SK-N-SH (cell line): ENCODE results near the gene TRA2B. TPM values are rescaled to one million over a fixed set of nuclear protein-coding genes. Genes with fewer than 3 reads are reported as not detected.

ENCODE experiments used
- CTCF ChIA-PET: fragments of 300-600, 350-600 bp; formaldehyde crosslinking; extraction: SDS; loops from one replicate; lab custom pipeline; 2021; lab: Yijun Ruan, JAX
- POLR2A ChIA-PET: fragments of 350-600 bp; sonication (Branson Sonifier 250); formaldehyde crosslinking; extraction: SDS; loops from one replicate; lab custom pipeline; 2020; ENCODE audit warnings: antibody characterized with exemption, inconsistent platforms; lab: Yijun Ruan, JAX
- DNase-seq: peaks from one replicate; pipeline ENCODE4 v3.0.0; 2012
- H2AFZ ChIP-seq: fragments of 200-600 bp; sonication (generic); 2 replicates; pipeline ENCODE4 v1.8.1; 2016; ENCODE audit warnings: antibody characterized with exemption, mild to moderate bottlenecking, low read depth
- H3F3A ChIP-seq: fragments of 200-600 bp; sonication (generic); replicated peaks from 2 replicates; pipeline ENCODE3; 2016; ENCODE audit warnings: antibody characterized with exemption, mild to moderate bottlenecking; ENCODE audit not compliant: insufficient read depth
- H3K27ac ChIP-seq, 2 experiments: fragments of 200-500 bp in 1 of 2; fragments of 200-600 bp in 1 of 2; sonication (Bioruptor generic) in 1 of 2; sonication (generic), shearing (Covaris generic) in 1 of 2; 2 replicates each; pipeline versions ENCODE4 v1.5.1 to v1.6.1; 2014 to 2016; ENCODE audit warnings: low read depth in 2 of 2, inconsistent platforms in 1 of 2, low read length in 1 of 2, mild to moderate bottlenecking in 1 of 2, mixed read lengths in 1 of 2
- H3K27me3 ChIP-seq: fragments of 200-600 bp; sonication (generic), shearing (Covaris generic); 2 replicates; pipeline ENCODE4 v1.6.1; 2016; ENCODE audit warnings: mixed run types; ENCODE audit not compliant: insufficient read depth
- H3K36me3 ChIP-seq, 2 experiments: fragments of 200-500 bp in 1 of 2; fragments of 200-600 bp in 1 of 2; sonication (Bioruptor generic) in 1 of 2; sonication (generic) in 1 of 2; replicated peaks in 1 of 2; 2 replicates each; pipeline versions ENCODE3 to v1.5.1; 2014 to 2016; ENCODE audit warnings: low read length in 1 of 2, mild to moderate bottlenecking in 1 of 2; ENCODE audit not compliant: insufficient read depth in 2 of 2, control insufficient read depth in 1 of 2
- H3K4me1 ChIP-seq, 2 experiments: fragments of 200-500 bp in 1 of 2; fragments of 200-600 bp in 1 of 2; sonication (Bioruptor generic) in 1 of 2; sonication (generic), shearing (Covaris generic) in 1 of 2; 2 replicates each; pipeline versions ENCODE4 v1.5.1 to v1.6.1; 2014 to 2016; ENCODE audit warnings: low read depth in 1 of 2, low read length in 1 of 2, mixed run types in 1 of 2; ENCODE audit not compliant: insufficient read depth in 2 of 2, control insufficient read depth in 1 of 2
- H3K4me2 ChIP-seq: fragments of 200-600 bp; sonication (generic), shearing (Covaris generic); 2 replicates; pipeline ENCODE4 v1.6.1; 2017; ENCODE audit warnings: mixed run types
- H3K4me3 ChIP-seq, 2 experiments: fragments of 200-500 bp in 1 of 2; fragments of 200-600 bp in 1 of 2; sonication (Bioruptor generic) in 1 of 2; sonication (generic), shearing (Covaris generic) in 1 of 2; 2 replicates each; pipeline versions ENCODE4 v1.5.1 to v1.8.1; 2014 to 2016; ENCODE audit warnings: low read depth in 2 of 2, inconsistent platforms in 1 of 2, low read length in 1 of 2, mild to moderate bottlenecking in 1 of 2, mixed read lengths in 1 of 2, moderate library complexity in 1 of 2
- H3K79me2 ChIP-seq: fragments of 200-600 bp; sonication (generic); 2 replicates; pipeline ENCODE4 v1.8.1; 2017; ENCODE audit warnings: mild to moderate bottlenecking; ENCODE audit not compliant: insufficient read depth
- H3K9ac ChIP-seq: fragments of 200-600 bp; sonication (generic); 2 replicates; pipeline ENCODE4 v1.6.1; 2017; ENCODE audit warnings: mixed run types
- H3K9me2 ChIP-seq: fragments of 200-600 bp; sonication (generic); 2 replicates; pipeline ENCODE4 v1.6.1; 2017; ENCODE audit warnings: mixed run types
- H3K9me3 ChIP-seq: fragments of 200-600 bp; sonication (generic); 2 replicates; pipeline ENCODE4 v1.6.1; 2017; ENCODE audit warnings: mixed run types, mild to moderate bottlenecking, moderate library complexity
- H4K20me1 ChIP-seq: fragments of 200-600 bp; sonication (generic); 2 replicates; pipeline ENCODE4 v1.6.1; 2017; ENCODE audit warnings: mild to moderate bottlenecking, mixed run types; ENCODE audit not compliant: insufficient read depth
- CTCF ChIP-seq: fragments of 200-600 bp; sonication (generic); IDR thresholded peaks from 2 replicates; pipeline ENCODE4 v1.6.1; 2017; ENCODE audit warnings: antibody characterized with exemption, mild to moderate bottlenecking, moderate library complexity
- ELF1 ChIP-seq: IDR thresholded peaks from 2 replicates; pipeline ENCODE4 v1.4.0; 2012
- EP300 ChIP-seq, 2 experiments: IDR thresholded peaks; 2 replicates each; pipeline versions ENCODE4 v1.4.0 to v1.6.1; 2012; ENCODE audit warnings: borderline replicate concordance in 1 of 2, low read depth in 1 of 2, low read length in 1 of 2
- FOXJ3 ChIP-seq: sonication (generic); formaldehyde crosslinking; IDR thresholded peaks from 2 replicates; pipeline ENCODE4 v1.5.1; 2020; ENCODE audit warnings: mild to moderate bottlenecking, missing genetic modification reagents
- GABPA ChIP-seq: IDR thresholded peaks from 2 replicates; pipeline ENCODE4 v1.4.0; 2012; ENCODE audit warnings: low read depth, mild to moderate bottlenecking
- JUND ChIP-seq: IDR thresholded peaks from 2 replicates; pipeline ENCODE4 v1.4.0; 2012
- MEF2A ChIP-seq: IDR thresholded peaks from 2 replicates; pipeline ENCODE4 v1.4.0; 2012; ENCODE audit warnings: low read depth, borderline replicate concordance
- NFIC ChIP-seq: IDR thresholded peaks from 2 replicates; pipeline ENCODE4 v1.4.0; 2012; ENCODE audit warnings: borderline replicate concordance
- POLR2AphosphoS5 ChIP-seq: IDR thresholded peaks from 2 replicates; pipeline ENCODE4 v1.6.1; 2012; ENCODE audit warnings: low read depth, low read length
- RAD21 ChIP-seq: IDR thresholded peaks from 2 replicates; pipeline ENCODE4 v1.6.1; 2012; ENCODE audit warnings: mild to moderate bottlenecking, low read length
- RCOR1 ChIP-seq: fragments of 150-350 bp; IDR thresholded peaks from 2 replicates; pipeline ENCODE4 v1.6.1; 2017; ENCODE audit warnings: antibody characterized with exemption, low read length
- REST ChIP-seq: IDR thresholded peaks from 2 replicates; pipeline ENCODE4 v1.6.1; 2012; ENCODE audit warnings: mild to moderate bottlenecking, low read depth, low read length, moderate library complexity
- RFX5 ChIP-seq: IDR thresholded peaks from 2 replicates; pipeline ENCODE4 v1.6.1; 2012; ENCODE audit warnings: mild to moderate bottlenecking, improper control_type of control experiment, low read length
- RXRA ChIP-seq: IDR thresholded peaks from 2 replicates; pipeline ENCODE4 v1.4.0; 2012; ENCODE audit warnings: low read depth, mild to moderate bottlenecking, borderline replicate concordance
- SMC3 ChIP-seq: IDR thresholded peaks from 2 replicates; pipeline ENCODE4 v1.6.1; 2012; ENCODE audit warnings: low read depth, low read length, improper control_type of control experiment
- TAF1 ChIP-seq: IDR thresholded peaks from 2 replicates; pipeline ENCODE4 v1.6.1; 2012; ENCODE audit warnings: low read depth, mild to moderate bottlenecking, low read length, moderate library complexity, borderline replicate concordance
- TEAD4 ChIP-seq: IDR thresholded peaks from 2 replicates; pipeline ENCODE4 v1.4.0; 2012; ENCODE audit warnings: mild to moderate bottlenecking, borderline replicate concordance; ENCODE audit not compliant: insufficient read depth
- USF1 ChIP-seq: IDR thresholded peaks from 2 replicates; pipeline ENCODE4 v1.4.0; 2012; ENCODE audit warnings: low read depth, borderline replicate concordance
- USF2 ChIP-seq: fragments of 150-350 bp; IDR thresholded peaks from 2 replicates; pipeline ENCODE4 v1.6.1; 2017; ENCODE audit warnings: antibody characterized with exemption, low read length, low read depth, borderline replicate concordance
- WGBS: methylation state at CpG from one replicate; pipeline ENCODE4 v1.1.6; 2017; ENCODE audit warnings: low lambda C conversion rate; 5-methylcytosine and 5-hydroxymethylcytosine counted together
- polyA plus RNA-seq, 3 experiments: library from polyadenylated mRNA; depleted of rRNA; stranded (reverse); fragments of >200 nt; gene quantifications; 2 replicates each; pipeline ENCODE4 v1.2.3, GENCODE V29; 2012

Gene TRA2B
- polyA plus RNA-seq, 1 of the 3 experiments (the other 2 are of a cell fraction): 212 TPM

GRCh38 chr3:185968168-185968567 is 30.4 kb upstream of the TRA2B start:
- TF ChIP-seq TAF1: no peak
- TF ChIP-seq TEAD4: no peak
- TF ChIP-seq MEF2A: no peak
- no peak for TF ChIP-seq GABPA
- no peak for TF ChIP-seq FOXJ3 (CRISPR knock-in tag)
- TF ChIP-seq SMC3: no peak
- no peak for TF ChIP-seq USF1
- no peak for TF ChIP-seq JUND
- no peak for TF ChIP-seq RXRA
- TF ChIP-seq ELF1: no peak
- TF ChIP-seq RAD21: no peak
- no peak for TF ChIP-seq RFX5
- no peak for TF ChIP-seq EP300 (IDR thresholded peaks at IDR 0.05; ENCODE audit: borderline replicate concordance in 1 of 2, low read depth in 1 of 2, low read length in 1 of 2)
- TF ChIP-seq REST: no peak
- no peak for TF ChIP-seq RCOR1
- TF ChIP-seq NFIC: no peak
- H2AFZ ChIP-seq: no peak overlapping the region
- H3K4me2 ChIP-seq: no peak overlapping the region
- DNase-seq: no peak
- no peaks in the 10 kb centered on the region for H3K9me3 ChIP-seq
- H3K9me2 ChIP-seq: no peaks in the 10 kb centered on the region
- POLR2A ChIA-PET: no interaction called here
- no peaks in the 10 kb centered on the region for H3K79me2 ChIP-seq
- no peak overlapping the region for H3K4me3 ChIP-seq
- H3K27ac ChIP-seq: no peak overlapping the region
- no peaks in the 10 kb centered on the region for H3F3A ChIP-seq
- CTCF ChIA-PET: interaction anchor here (0.7 to 2.9 kb wide), 4 partner anchors 10 to 649 kb away, joined by 3 to 19 read pairs (median 8); no protein-coding TSS in a partner anchor
- no peaks in the 10 kb centered on the region for H3K36me3 ChIP-seq
- no peaks in the 10 kb centered on the region for H3K4me1 ChIP-seq
- WGBS: 23% methylated on average over 2 of the region's 2 CpGs
- no peaks in the 10 kb centered on the region for H3K27me3 ChIP-seq
- no peaks in the 10 kb centered on the region for H4K20me1 ChIP-seq
- no peak overlapping the region for H3K9ac ChIP-seq

- H4K20me1 ChIP-seq: no peaks in the 10 kb centered on the region
- H3K9me2 ChIP-seq: no peaks in the 10 kb centered on the region
- ChIA-PET CTCF (interaction anchor here (1.0 to 2.5 kb wide), 4 partner anchors 10 to 23 kb away, joined by 4 to 9 read pairs (median 6); no protein-coding TSS in a partner anchor), POLR2A (no interaction called here)
- WGBS: 46% methylated on average over 2 of the region's 2 CpGs
- H3F3A ChIP-seq: no peaks in the 10 kb centered on the region
- H3K4me1 ChIP-seq: no peaks in the 10 kb centered on the region
- no peak for DNase-seq
- no peaks in the 10 kb centered on the region for H3K79me2 ChIP-seq
- H3K4me3 ChIP-seq: no peak overlapping the region
- no peak overlapping the region for H3K4me2 ChIP-seq
- H3K27ac ChIP-seq: no peak overlapping the region
- H2AFZ ChIP-seq: no peak overlapping the region
- H3K36me3 ChIP-seq: no peaks in the 10 kb centered on the region
- H3K27me3 ChIP-seq: no peaks in the 10 kb centered on the region; the same call in 1 of the 2 replicates
- H3K9me3 ChIP-seq: no peaks in the 10 kb centered on the region
- H3K9ac ChIP-seq: no peak overlapping the region
- TF ChIP-seq CTCF: no peak
- no peak for TF ChIP-seq POLR2AphosphoS5
- TF ChIP-seq REST: no peak
- no peak for TF ChIP-seq USF2
- TF ChIP-seq RAD21: no peak
These were observed 28.8 kb upstream of the TRA2B start for GRCh38 chr3:185966655-185967054.
